ENCODE measurements around the gene ETFA. TPM values are rescaled to one million over a fixed set of nuclear protein-coding genes. Genes with fewer than 3 reads are reported as not detected.

The ETFA gene
- total and polyA plus RNA-seq, 2 of the 8 experiments (the other 6 are each of a cell fraction or from before 2014, with no cell fraction given), result 60.9 to 90.0 TPM

GRCh38 chr15:76321171-76321570, 9.9 kb upstream of the ETFA start:
- ChIA-PET CTCF (ENCODE audit: partially characterized antibody) (interaction anchor here (1.0 to 2.3 kb wide), 3 partner anchors 9 to 13 kb away, joined by 3 to 10 read pairs (median 4); partner anchors contain the start of gene ETFA), POLR2A (ENCODE audit: partially characterized antibody) (interaction anchor here (0.7 kb wide), 1 partner anchor 26 kb away, joined by 3 read pairs; no protein-coding TSS in a partner anchor)
- Histone ChIP-seq H3K18ac (ENCODE audit: extremely low read depth, low read length) (no peak overlapping the region), H2BK15ac (ENCODE audit: low read length) (no peak overlapping the region), H3K9ac (replicated peaks in 1 of 4; ENCODE audit: extremely low read depth in 1 of 4, low read depth in 3 of 4, low read length in 3 of 4) (no peak overlapping the region), H3K9me3 (ENCODE audit: insufficient read depth in 2 of 2, low read depth in 1 of 2, low read length in 1 of 2) (no peaks in the 10 kb centered on the region), H3K4me3 (ENCODE audit: extremely low read depth in 1 of 4, insufficient read depth in 2 of 4, low read depth in 3 of 4, low read length in 4 of 4) (no peak overlapping the region), H3K79me1 (ENCODE audit: low read depth, low read length) (no peaks in the 10 kb centered on the region), H3K27me3 (replicated peaks in 1 of 4; ENCODE audit: control insufficient read depth in 3 of 4, extremely low read depth in 1 of 4, insufficient read depth in 3 of 4, low read length in 3 of 4) (no peaks in the 10 kb centered on the region), H4K8ac (ENCODE audit: extremely low read depth, insufficient read depth, low read length) (no peak overlapping the region), H2BK12ac (ENCODE audit: low read depth, low read length) (no peak overlapping the region), H4K91ac (replicated peaks; ENCODE audit: insufficient read length, low read length) (no peak overlapping the region), H2BK5ac (ENCODE audit: low read depth, low read length) (no peak overlapping the region), H3K23ac (ENCODE audit: insufficient read length) (no peak overlapping the region), H3K56ac (replicated peaks; ENCODE audit: insufficient read length, low read depth, low read length) (no peak overlapping the region), H2BK120ac (replicated peaks; ENCODE audit: low read depth, low read length) (no peak overlapping the region), H3K4me1 (replicated peaks in 1 of 4; ENCODE audit: control insufficient read depth in 3 of 4, insufficient read depth in 4 of 4, low read length in 3 of 4) (peaks cover 0 to 3% (median 0%) of the 10 kb centered on the region in 4 experiments; a peak in 2 of 7 replicates), H4K20me1 (replicated peaks in 1 of 2; ENCODE audit: control insufficient read depth in 1 of 2, insufficient read depth in 2 of 2, low read length in 2 of 2) (no peaks in the 10 kb centered on the region), H2AFZ (ENCODE audit: low read length) (0 out of 2 replicates have a peak overlapping the region, but pooled peaks have one; percentile 67), H2BK20ac (ENCODE audit: low read length) (no peak overlapping the region), H3K79me2 (ENCODE audit: control insufficient read depth in 1 of 2, insufficient read depth in 2 of 2, low read length in 2 of 2) (no peaks in the 10 kb centered on the region), H3K27ac (ENCODE audit: low read depth, low read length) (no peak overlapping the region), H3K14ac (ENCODE audit: insufficient read length) (no peak overlapping the region), H4K5ac (ENCODE audit: insufficient read length, low read depth, low read length) (no peak overlapping the region), H3K36me3 (ENCODE audit: control insufficient read depth in 2 of 4, insufficient read depth in 4 of 4, low read length in 3 of 4) (no peaks in the 10 kb centered on the region), H3K4me2 (ENCODE audit: insufficient read depth in 1 of 2, low read depth in 2 of 2, low read length in 2 of 2) (no peak overlapping the region), H3K23me2 (ENCODE audit: low read depth, low read length) (0 out of 2 replicates have a peak, but pooled peaks cover 2% of the 10 kb centered on the region), H2AK5ac (ENCODE audit: low read depth, low read length) (no peak overlapping the region), H3K4ac (replicated peaks; ENCODE audit: insufficient read length, low read depth, low read length) (no peak overlapping the region)
- no peak for DNase-seq (ENCODE audit: low read depth in 1 of 2, low spot score in 2 of 2)
- FAIRE-seq, result no peak
- WGBS, 2 experiments (ENCODE audit: extremely low coverage in 1 of 2, insufficient coverage in 1 of 2, insufficient read length in 1 of 2, insufficient replicate concordance in 2 of 2, low coverage in 1 of 2, low lambda C conversion rate in 2 of 2, missing lambda C conversion rate in 1 of 2), result 83% methylated on average over 10 of the region's 10 CpGs; no CpG with 5 or more reads in 1 of the 2 experiments
- TF ChIP-seq ATF2 (IDR thresholded peaks at IDR 0.05; ENCODE audit: low read length), result no peak
- TF ChIP-seq SUZ12 (IDR thresholded peaks at IDR 0.05; ENCODE audit: low read length), result no peak
- TF ChIP-seq KDM4A (IDR thresholded peaks at IDR 0.05; ENCODE audit: low read depth, low read length, severe bottlenecking), result no peak
- no peak for TF ChIP-seq HDAC2 (IDR thresholded peaks at IDR 0.05; ENCODE audit: borderline replicate concordance in 1 of 2, low read depth in 2 of 2, low read length in 2 of 2)
- no peak for TF ChIP-seq RNF2 (IDR thresholded peaks at IDR 0.05; ENCODE audit: borderline replicate concordance, low read depth, low read length, missing control alignments, poor library complexity, severe bottlenecking)
- no peak for TF ChIP-seq RXRA (IDR thresholded peaks at IDR 0.05; ENCODE audit: insufficient read depth, low read depth, low read length)
- TF ChIP-seq SP4 (IDR thresholded peaks at IDR 0.05; ENCODE audit: low read length), result no peak
- TF ChIP-seq FOSL1 (IDR thresholded peaks at IDR 0.05; ENCODE audit: insufficient read depth, low read depth, low read length), result no peak
- no peak for TF ChIP-seq NRF1 (IDR thresholded peaks at IDR 0.05; ENCODE audit: low read depth, low read length)
- no peak for TF ChIP-seq RFX5 (IDR thresholded peaks at IDR 0.05; ENCODE audit: borderline replicate concordance, low read depth, low read length)
- no peak for TF ChIP-seq BACH1 (IDR thresholded peaks at IDR 0.05; ENCODE audit: low read length)
- TF ChIP-seq CREB1 (IDR thresholded peaks at IDR 0.05), result no peak

Data from H1 (cell line).